ENCODE measurements around the gene SOHLH1.

DNA sequence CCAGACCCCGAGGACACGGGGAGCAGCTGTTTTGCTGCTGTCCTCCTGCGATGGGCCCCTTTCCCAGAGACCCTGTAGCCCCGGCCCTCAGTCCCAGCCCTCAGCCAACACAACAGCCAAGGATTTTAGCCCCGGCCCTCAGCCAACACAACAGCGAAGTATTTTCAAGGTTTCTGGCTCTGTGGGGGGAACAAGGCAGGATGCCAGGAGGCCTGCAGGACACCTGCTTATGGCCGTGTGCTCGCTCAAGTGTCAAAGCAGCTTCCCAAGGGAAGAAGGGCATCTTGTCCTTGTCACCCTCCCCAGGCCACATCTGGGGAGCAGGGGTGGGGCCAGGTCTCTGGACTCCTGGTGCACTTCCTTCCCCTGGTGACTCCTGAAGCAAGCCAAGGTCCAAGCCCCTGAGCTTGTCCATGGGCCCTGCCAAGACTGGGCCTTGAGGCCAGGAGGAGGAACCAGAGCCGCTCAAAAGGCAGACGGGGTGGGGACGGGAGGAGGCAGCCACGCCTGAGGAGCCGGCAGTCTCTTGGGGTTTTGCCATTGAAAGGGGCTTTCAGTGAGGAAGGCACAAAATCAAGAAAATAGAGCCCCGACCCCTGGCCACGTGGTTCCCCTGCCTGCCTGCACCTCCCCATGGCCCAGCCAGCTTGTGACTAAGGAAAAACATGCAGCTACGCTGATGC, 13.5 kb upstream of the SOHLH1 start:
- TF ChIP-seq, protein P1, sequence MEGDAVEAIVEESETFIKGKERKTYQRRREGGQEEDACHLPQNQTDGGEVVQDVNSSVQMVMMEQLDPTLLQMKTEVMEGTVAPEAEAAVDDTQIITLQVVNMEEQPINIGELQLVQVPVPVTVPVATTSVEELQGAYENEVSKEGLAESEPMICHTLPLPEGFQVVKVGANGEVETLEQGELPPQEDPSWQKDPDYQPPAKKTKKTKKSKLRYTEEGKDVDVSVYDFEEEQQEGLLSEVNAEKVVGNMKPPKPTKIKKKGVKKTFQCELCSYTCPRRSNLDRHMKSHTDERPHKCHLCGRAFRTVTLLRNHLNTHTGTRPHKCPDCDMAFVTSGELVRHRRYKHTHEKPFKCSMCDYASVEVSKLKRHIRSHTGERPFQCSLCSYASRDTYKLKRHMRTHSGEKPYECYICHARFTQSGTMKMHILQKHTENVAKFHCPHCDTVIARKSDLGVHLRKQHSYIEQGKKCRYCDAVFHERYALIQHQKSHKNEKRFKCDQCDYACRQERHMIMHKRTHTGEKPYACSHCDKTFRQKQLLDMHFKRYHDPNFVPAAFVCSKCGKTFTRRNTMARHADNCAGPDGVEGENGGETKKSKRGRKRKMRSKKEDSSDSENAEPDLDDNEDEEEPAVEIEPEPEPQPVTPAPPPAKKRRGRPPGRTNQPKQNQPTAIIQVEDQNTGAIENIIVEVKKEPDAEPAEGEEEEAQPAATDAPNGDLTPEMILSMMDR (conservative IDR thresholded peaks at IDR 0.05 in 1 of 2, IDR thresholded peaks at IDR 0.05 in 1 of 2; ENCODE audit: low read depth in 1 of 2, low read length in 2 of 2) = no peak
- TF ChIP-seq EZH2 (IDR thresholded peaks at IDR 0.05; ENCODE audit: low read length, missing control alignments) = no peak

All from fibroblast of lung (primary cell).